Measurements from ENCODE around the gene PPFIA2.

PPFIA2 gene

GRCh38 chr12:81705586-81705985 is 53.6 kb downstream of the PPFIA2 start:
- TF ChIP-seq CTCF (IDR thresholded peaks at IDR 0.05; ENCODE audit: unreplicated experiment in 3 of 3): no peak
- Mint-ChIP-seq H3K36me3 (ENCODE audit: low read depth) (no peaks in the 10 kb centered on the region), H3K4me1 (no peaks in the 10 kb centered on the region), H3K9me3 (peaks cover 2% of the 10 kb centered on the region), H3K4me3 (no peak overlapping the region), H3K27ac (no peak overlapping the region), H3K27me3 (ENCODE audit: low read depth) (no peaks in the 10 kb centered on the region)

GRCh38 chr12:81699551-81699950 is 59.6 kb downstream of the PPFIA2 start:
- no peaks in the 10 kb centered on the region for H3K4me1 Mint-ChIP-seq
- TF ChIP-seq CTCF (IDR thresholded peaks at IDR 0.05; ENCODE audit: unreplicated experiment in 3 of 3): no peak
- H3K27ac Mint-ChIP-seq: no peak overlapping the region
- no peaks in the 10 kb centered on the region for H3K9me3 Mint-ChIP-seq
- no peaks in the 10 kb centered on the region for H3K36me3 Mint-ChIP-seq (ENCODE audit: low read depth)
- H3K27me3 Mint-ChIP-seq (ENCODE audit: low read depth): no peaks in the 10 kb centered on the region
- H3K4me3 Mint-ChIP-seq: no peak overlapping the region

GRCh38 chr12:81692008-81692407 is 67.1 kb downstream of the PPFIA2 start:
- Mint-ChIP-seq H3K27ac (no peak overlapping the region), H3K36me3 (ENCODE audit: low read depth) (no peaks in the 10 kb centered on the region), H3K9me3 (no peaks in the 10 kb centered on the region), H3K4me1 (no peaks in the 10 kb centered on the region), H3K4me3 (no peak overlapping the region), H3K27me3 (ENCODE audit: low read depth) (no peaks in the 10 kb centered on the region)
- TF ChIP-seq CTCF (IDR thresholded peaks at IDR 0.05; ENCODE audit: unreplicated experiment in 3 of 3): no peak

- Mint-ChIP-seq H3K4me3 (no peak overlapping the region), H3K27ac (no peak overlapping the region), H3K27me3 (ENCODE audit: low read depth) (no peaks in the 10 kb centered on the region), H3K9me3 (no peaks in the 10 kb centered on the region), H3K4me1 (no peaks in the 10 kb centered on the region), H3K36me3 (ENCODE audit: low read depth) (no peaks in the 10 kb centered on the region)
- no peak for TF ChIP-seq CTCF (IDR thresholded peaks at IDR 0.05; ENCODE audit: unreplicated experiment in 3 of 3)
Observed at GRCh38 chr12:81683881-81684280, 75.3 kb downstream of the PPFIA2 start.

GRCh38 chr12:81679614-81680013 is 79.5 kb downstream of the PPFIA2 start:
- Mint-ChIP-seq H3K27me3 (ENCODE audit: low read depth) (peaks cover 7% of the 10 kb centered on the region), H3K36me3 (ENCODE audit: low read depth) (no peaks in the 10 kb centered on the region), H3K27ac (no peak overlapping the region), H3K4me3 (no peak overlapping the region), H3K4me1 (no peaks in the 10 kb centered on the region), H3K9me3 (no peaks in the 10 kb centered on the region)
- no peak for TF ChIP-seq CTCF (IDR thresholded peaks at IDR 0.05; ENCODE audit: unreplicated experiment in 3 of 3)

DNA sequence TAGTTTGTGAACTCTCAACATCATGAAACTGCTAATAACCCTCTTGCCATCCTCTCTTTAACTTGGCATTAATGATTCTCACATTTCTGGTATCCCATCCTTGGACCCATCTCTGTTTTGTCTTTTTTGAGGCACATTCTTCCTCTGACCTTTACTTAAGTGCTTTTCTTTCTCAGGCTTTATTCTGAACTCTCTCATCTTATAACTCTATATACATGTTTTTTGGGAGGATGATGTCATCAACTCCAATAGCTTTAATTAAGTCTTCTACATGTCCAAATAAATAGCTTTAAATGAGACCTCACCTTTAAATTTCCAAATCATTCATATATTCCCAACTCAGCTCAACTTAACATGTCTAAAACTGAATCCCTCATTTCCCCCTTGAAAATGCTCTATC is 88.4 kb downstream of the PPFIA2 start:
- peaks cover 5% of the 10 kb centered on the region for H3K9me3 Mint-ChIP-seq
- TF ChIP-seq CTCF (IDR thresholded peaks at IDR 0.05; ENCODE audit: unreplicated experiment in 3 of 3): no peak
- H3K27me3 Mint-ChIP-seq (ENCODE audit: low read depth): peaks cover 4% of the 10 kb centered on the region
- H3K27ac Mint-ChIP-seq: no peak overlapping the region
- H3K4me1 Mint-ChIP-seq: no peaks in the 10 kb centered on the region
- no peaks in the 10 kb centered on the region for H3K36me3 Mint-ChIP-seq (ENCODE audit: low read depth)
- no peak overlapping the region for H3K4me3 Mint-ChIP-seq

Measured in nephron (organoid).